GM21825 (cell line): ENCODE data around the gene BPIFB2.

Experiments
- ATAC-seq: cut with Tn5 transposase; IDR thresholded peaks from one replicate; pipeline ENCODE4 v1.9.1; 2021; ENCODE audit warnings: mild to moderate bottlenecking, moderate library complexity; ENCODE audit not compliant: unreplicated experiment

Gene BPIFB2

GRCh38 chr20:33020278-33021161, 13.0 kb downstream of the BPIFB2 start:
- ATAC-seq: no peak

- no peak for ATAC-seq
These were observed 14.4 kb downstream of the BPIFB2 start for GRCh38 chr20:33021879-33022278.

GRCh38 chr20:33022289-33022688, 14.8 kb downstream of the BPIFB2 start:
- ATAC-seq: no peak

GRCh38 chr20:33022694-33023438, 15.4 kb downstream of the BPIFB2 start:
- ATAC-seq: no peak

GRCh38 chr20:33023439-33024242, 16.1 kb downstream of the BPIFB2 start:
- no peak for ATAC-seq

GRCh38 chr20:33024243-33024560, 16.7 kb downstream of the BPIFB2 start:
- ATAC-seq: no peak

- no peak for ATAC-seq
These were observed 17.3 kb downstream of the BPIFB2 start for GRCh38 chr20:33024609-33025317.

GRCh38 chr20:33025318-33025876, 17.9 kb downstream of the BPIFB2 start:
- no peak for ATAC-seq

- no peak for ATAC-seq
These were observed 18.7 kb downstream of the BPIFB2 start for GRCh38 chr20:33026072-33026778.

GRCh38 chr20:33026779-33027759, 19.6 kb downstream of the BPIFB2 start:
- no peak for ATAC-seq

- ATAC-seq: no peak
These were observed 20.6 kb downstream of the BPIFB2 start for GRCh38 chr20:33027769-33028751.

- ATAC-seq: no peak
These were observed 21.4 kb downstream of the BPIFB2 start for GRCh38 chr20:33028875-33029274.

GRCh38 chr20:33030076-33030475, 22.6 kb downstream of the BPIFB2 start:
- ATAC-seq: no peak

GRCh38 chr20:33030569-33030968, 23.1 kb downstream of the BPIFB2 start:
- no peak for ATAC-seq

- ATAC-seq: no peak
These were observed 24.0 kb downstream of the BPIFB2 start, which contains the start of gene BPIFB6 for GRCh38 chr20:33031531-33031930. TSS of gene BPIFB6 (plus strand) at chr20:33031648. CDS start at chr20:33031648, 0 bp downstream.

- no peak for ATAC-seq
These were observed 25.1 kb downstream of the BPIFB2 start for GRCh38 chr20:33032555-33032954.

- ATAC-seq: no peak
These were observed 25.9 kb downstream of the BPIFB2 start for GRCh38 chr20:33033381-33033780.
